ENCODE measurements around the gene TMEM117.

The TMEM117 gene

DNA sequence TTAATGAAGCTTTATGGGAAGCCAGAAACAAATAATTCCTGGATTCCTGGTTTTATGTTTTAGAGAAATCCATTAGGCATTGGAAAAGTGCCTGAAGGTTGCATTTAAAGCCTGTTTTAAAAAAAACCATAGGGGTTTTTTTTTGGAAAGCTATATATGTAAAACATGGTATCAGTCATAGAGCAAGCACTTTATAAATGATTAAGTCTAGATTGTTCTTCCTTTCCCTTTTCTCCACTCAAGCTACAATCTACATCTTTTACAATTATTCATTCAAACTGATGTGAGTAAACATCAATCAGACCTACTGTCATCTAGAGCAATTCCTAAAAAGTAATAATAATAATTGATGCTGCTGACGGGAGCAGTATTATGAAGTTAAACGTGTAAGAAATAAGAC, 500.7 kb downstream of the TMEM117 start:
- no peaks in the 10 kb centered on the region for H3F3A ChIP-seq (ENCODE audit: insufficient read depth, low read length)
- no peaks in the 10 kb centered on the region for H3K27me3 ChIP-seq (ENCODE audit: insufficient read depth, low read length)
- no peak overlapping the region for H3K4me3 ChIP-seq (ENCODE audit: low read depth, low read length, poor library complexity, severe bottlenecking)
- H3K4me2 ChIP-seq (ENCODE audit: low read length) = no peak overlapping the region
- TF ChIP-seq, protein P1, sequence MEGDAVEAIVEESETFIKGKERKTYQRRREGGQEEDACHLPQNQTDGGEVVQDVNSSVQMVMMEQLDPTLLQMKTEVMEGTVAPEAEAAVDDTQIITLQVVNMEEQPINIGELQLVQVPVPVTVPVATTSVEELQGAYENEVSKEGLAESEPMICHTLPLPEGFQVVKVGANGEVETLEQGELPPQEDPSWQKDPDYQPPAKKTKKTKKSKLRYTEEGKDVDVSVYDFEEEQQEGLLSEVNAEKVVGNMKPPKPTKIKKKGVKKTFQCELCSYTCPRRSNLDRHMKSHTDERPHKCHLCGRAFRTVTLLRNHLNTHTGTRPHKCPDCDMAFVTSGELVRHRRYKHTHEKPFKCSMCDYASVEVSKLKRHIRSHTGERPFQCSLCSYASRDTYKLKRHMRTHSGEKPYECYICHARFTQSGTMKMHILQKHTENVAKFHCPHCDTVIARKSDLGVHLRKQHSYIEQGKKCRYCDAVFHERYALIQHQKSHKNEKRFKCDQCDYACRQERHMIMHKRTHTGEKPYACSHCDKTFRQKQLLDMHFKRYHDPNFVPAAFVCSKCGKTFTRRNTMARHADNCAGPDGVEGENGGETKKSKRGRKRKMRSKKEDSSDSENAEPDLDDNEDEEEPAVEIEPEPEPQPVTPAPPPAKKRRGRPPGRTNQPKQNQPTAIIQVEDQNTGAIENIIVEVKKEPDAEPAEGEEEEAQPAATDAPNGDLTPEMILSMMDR (IDR thresholded peaks at IDR 0.05; ENCODE audit: low read length) = no peak
- TF ChIP-seq EZH2 (IDR thresholded peaks at IDR 0.05; ENCODE audit: borderline replicate concordance, low read length) = no peak
- no peaks in the 10 kb centered on the region for H3K4me1 ChIP-seq (ENCODE audit: insufficient read depth, low read length, severe bottlenecking)
- no peaks in the 10 kb centered on the region for H3K36me3 ChIP-seq (ENCODE audit: insufficient read depth, low read length)
- no peak overlapping the region for H3K27ac ChIP-seq (ENCODE audit: low read depth, low read length, poor library complexity, severe bottlenecking)
- H3K9ac ChIP-seq (ENCODE audit: low read length) = no peak overlapping the region
- H2AFZ ChIP-seq (ENCODE audit: low read length) = no peak overlapping the region
- H3K9me2 ChIP-seq (ENCODE audit: low read depth, low read length) = no peaks in the 10 kb centered on the region
- H4K20me1 ChIP-seq (ENCODE audit: insufficient read depth, low read length) = no peaks in the 10 kb centered on the region
- H3K9me3 ChIP-seq (ENCODE audit: low read length) = 0 out of 2 replicates have a peak, but pooled peaks cover 4% of the 10 kb centered on the region
- no peaks in the 10 kb centered on the region for H3K79me2 ChIP-seq (ENCODE audit: insufficient read depth, low read length)

DNA sequence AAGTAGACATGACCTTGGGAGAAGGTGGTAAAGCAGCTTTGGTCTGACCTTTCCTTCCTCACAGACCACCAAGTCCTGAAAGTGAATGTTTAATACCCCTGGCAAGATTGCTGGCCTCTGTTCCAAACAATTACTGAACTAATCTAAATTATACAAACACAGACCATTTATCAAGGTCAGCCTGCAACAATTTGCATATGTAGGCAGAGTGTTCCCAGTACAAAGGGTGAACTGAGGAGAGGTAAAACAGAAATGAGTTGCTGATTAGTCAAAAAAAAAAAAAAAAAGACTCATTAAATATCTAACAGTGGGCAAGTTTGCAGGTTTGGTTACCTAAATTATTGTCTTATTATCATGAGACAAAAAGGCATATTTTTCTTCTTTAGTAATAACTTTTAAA, 506.5 kb downstream of the TMEM117 start:
- no peaks in the 10 kb centered on the region for H3K79me2 ChIP-seq (ENCODE audit: insufficient read depth, low read length)
- H3K9ac ChIP-seq (ENCODE audit: low read length) = no peak overlapping the region
- no peaks in the 10 kb centered on the region for H3K4me1 ChIP-seq (ENCODE audit: insufficient read depth, low read length, severe bottlenecking)
- no peak overlapping the region for H3K27ac ChIP-seq (ENCODE audit: low read depth, low read length, poor library complexity, severe bottlenecking)
- no peaks in the 10 kb centered on the region for H3K27me3 ChIP-seq (ENCODE audit: insufficient read depth, low read length)
- H3F3A ChIP-seq (ENCODE audit: insufficient read depth, low read length) = no peaks in the 10 kb centered on the region
- no peak for TF ChIP-seq EZH2 (IDR thresholded peaks at IDR 0.05; ENCODE audit: borderline replicate concordance, low read length)
- H3K9me3 ChIP-seq (ENCODE audit: low read length) = no peaks in the 10 kb centered on the region
- H2AFZ ChIP-seq (ENCODE audit: low read length) = no peak overlapping the region
- H4K20me1 ChIP-seq (ENCODE audit: insufficient read depth, low read length) = no peaks in the 10 kb centered on the region
- no peaks in the 10 kb centered on the region for H3K36me3 ChIP-seq (ENCODE audit: insufficient read depth, low read length)
- no peaks in the 10 kb centered on the region for H3K9me2 ChIP-seq (ENCODE audit: low read depth, low read length)
- H3K4me2 ChIP-seq (ENCODE audit: low read length) = no peak overlapping the region
- no peak overlapping the region for H3K4me3 ChIP-seq (ENCODE audit: low read depth, low read length, poor library complexity, severe bottlenecking)

DNA sequence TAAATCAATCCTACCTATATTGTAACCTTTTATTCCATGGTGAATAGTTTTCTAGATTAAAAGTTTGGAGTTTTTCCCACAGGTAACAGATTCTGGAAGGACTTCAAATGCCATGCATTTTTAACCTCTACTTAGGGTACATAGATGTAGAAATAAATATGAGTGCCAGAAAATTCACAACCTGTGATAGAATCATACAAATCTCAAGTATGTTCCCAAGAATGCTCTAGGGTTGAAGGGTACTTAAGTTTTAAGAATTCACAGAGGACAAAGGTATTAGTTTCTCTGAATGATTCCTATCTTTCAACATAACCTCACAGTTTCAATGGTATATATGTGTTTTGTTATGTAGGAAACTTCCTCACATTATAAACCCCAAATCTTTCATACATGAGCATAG, 511.3 kb downstream of the TMEM117 start:
- no peaks in the 10 kb centered on the region for H3K4me1 ChIP-seq (ENCODE audit: insufficient read depth, low read length, severe bottlenecking)
- no peaks in the 10 kb centered on the region for H3K36me3 ChIP-seq (ENCODE audit: insufficient read depth, low read length)
- H3K4me3 ChIP-seq (ENCODE audit: low read depth, low read length, poor library complexity, severe bottlenecking) = no peak overlapping the region
- H2AFZ ChIP-seq (ENCODE audit: low read length) = no peak overlapping the region
- no peaks in the 10 kb centered on the region for H4K20me1 ChIP-seq (ENCODE audit: insufficient read depth, low read length)
- no peaks in the 10 kb centered on the region for H3K27me3 ChIP-seq (ENCODE audit: insufficient read depth, low read length)
- H3K4me2 ChIP-seq (ENCODE audit: low read length) = no peak overlapping the region
- no peaks in the 10 kb centered on the region for H3K9me3 ChIP-seq (ENCODE audit: low read length)
- no peaks in the 10 kb centered on the region for H3K9me2 ChIP-seq (ENCODE audit: low read depth, low read length)
- no peak overlapping the region for H3K27ac ChIP-seq (ENCODE audit: low read depth, low read length, poor library complexity, severe bottlenecking)
- no peaks in the 10 kb centered on the region for H3K79me2 ChIP-seq (ENCODE audit: insufficient read depth, low read length)
- no peaks in the 10 kb centered on the region for H3F3A ChIP-seq (ENCODE audit: insufficient read depth, low read length)
- no peak for TF ChIP-seq EZH2 (IDR thresholded peaks at IDR 0.05; ENCODE audit: borderline replicate concordance, low read length)
- TF ChIP-seq, protein P1 (IDR thresholded peaks at IDR 0.05; ENCODE audit: low read length) = no peak
- no peak overlapping the region for H3K9ac ChIP-seq (ENCODE audit: low read length)

DNA sequence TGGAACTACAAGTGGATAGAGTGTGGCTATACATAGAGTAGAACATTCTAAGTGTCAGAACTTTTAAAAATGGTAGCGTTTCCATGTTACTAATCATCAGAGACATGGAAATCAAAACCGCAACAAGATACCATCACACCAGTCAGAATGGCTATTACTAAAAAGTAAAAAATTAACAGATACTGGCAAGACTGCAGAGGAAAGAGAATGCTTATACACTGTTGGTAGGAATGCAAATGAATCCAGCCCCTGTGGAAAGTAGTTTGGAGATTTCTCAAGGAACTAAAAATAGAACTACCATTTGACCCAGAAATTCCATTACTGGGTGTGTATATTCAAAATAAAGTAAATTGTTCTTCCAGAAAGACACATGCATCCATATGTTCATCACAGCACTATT, 521.6 kb downstream of the TMEM117 start:
- Histone ChIP-seq H3K9me2 (ENCODE audit: low read depth, low read length) (no peaks in the 10 kb centered on the region), H3K36me3 (ENCODE audit: insufficient read depth, low read length) (no peaks in the 10 kb centered on the region), H3K9me3 (ENCODE audit: low read length) (no peaks in the 10 kb centered on the region), H3K4me3 (ENCODE audit: low read depth, low read length, poor library complexity, severe bottlenecking) (no peak overlapping the region), H4K20me1 (ENCODE audit: insufficient read depth, low read length) (no peaks in the 10 kb centered on the region), H3K9ac (ENCODE audit: low read length) (no peak overlapping the region), H3K27me3 (ENCODE audit: insufficient read depth, low read length) (no peaks in the 10 kb centered on the region), H3K79me2 (ENCODE audit: insufficient read depth, low read length) (no peaks in the 10 kb centered on the region), H3K4me2 (ENCODE audit: low read length) (no peak overlapping the region), H2AFZ (ENCODE audit: low read length) (no peak overlapping the region), H3K27ac (ENCODE audit: low read depth, low read length, poor library complexity, severe bottlenecking) (no peak overlapping the region), H3K4me1 (ENCODE audit: insufficient read depth, low read length, severe bottlenecking) (no peaks in the 10 kb centered on the region), H3F3A (ENCODE audit: insufficient read depth, low read length) (no peaks in the 10 kb centered on the region)
- TF ChIP-seq EZH2 (IDR thresholded peaks at IDR 0.05; ENCODE audit: borderline replicate concordance, low read length) = no peak
- TF ChIP-seq, protein P1 (IDR thresholded peaks at IDR 0.05; ENCODE audit: low read length) = no peak

Data from OCI-LY1 (cell line).